GM18499 (cell line): Measurements from ENCODE around the gene C2CD4C.
"Not testable (repeated sequence)": the region's sequence is repeated elsewhere in the genome, so short reads cannot be mapped to it uniquely, and the experiment has no call there.

Experiments used
- ATAC-seq: cut with Tn5 transposase; IDR thresholded peaks from one replicate; pipeline ENCODE4 v1.9.1; 2021; ENCODE audit warnings: moderate number of reproducible peaks; ENCODE audit not compliant: insufficient read depth, unreplicated experiment

The C2CD4C gene

DNA sequence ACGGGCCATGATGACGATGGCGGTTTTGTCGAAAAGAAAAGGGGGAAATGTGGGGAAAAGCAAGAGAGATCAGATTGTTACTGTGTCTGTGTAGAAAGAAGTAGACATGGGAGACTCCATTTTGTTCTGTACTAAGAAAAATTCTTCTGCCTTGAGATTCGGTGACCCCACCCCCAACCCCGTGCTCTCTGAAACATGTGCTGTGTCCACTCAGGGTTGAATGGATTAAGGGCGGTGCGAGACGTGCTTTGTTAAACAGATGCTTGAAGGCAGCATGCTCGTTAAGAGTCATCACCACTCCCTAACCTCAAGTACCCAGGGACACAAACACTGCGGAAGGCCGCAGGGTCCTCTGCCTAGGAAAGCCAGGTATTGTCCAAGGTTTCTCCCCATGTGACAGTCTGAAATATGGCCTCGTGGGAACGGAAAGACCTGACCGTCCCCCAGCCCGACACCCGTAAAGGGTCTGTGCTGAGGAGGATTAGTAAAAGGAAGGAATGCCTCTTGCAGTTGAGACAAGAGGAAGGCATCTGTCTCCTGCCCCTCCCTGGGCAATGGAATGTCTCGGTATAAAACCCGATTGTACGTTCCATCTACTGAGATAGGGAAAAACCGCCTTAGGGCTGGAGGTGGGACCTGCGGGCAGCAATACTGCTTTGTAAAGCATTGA is 22.2 kb downstream of the C2CD4C start:
- not testable (repeated sequence) for ATAC-seq

DNA sequence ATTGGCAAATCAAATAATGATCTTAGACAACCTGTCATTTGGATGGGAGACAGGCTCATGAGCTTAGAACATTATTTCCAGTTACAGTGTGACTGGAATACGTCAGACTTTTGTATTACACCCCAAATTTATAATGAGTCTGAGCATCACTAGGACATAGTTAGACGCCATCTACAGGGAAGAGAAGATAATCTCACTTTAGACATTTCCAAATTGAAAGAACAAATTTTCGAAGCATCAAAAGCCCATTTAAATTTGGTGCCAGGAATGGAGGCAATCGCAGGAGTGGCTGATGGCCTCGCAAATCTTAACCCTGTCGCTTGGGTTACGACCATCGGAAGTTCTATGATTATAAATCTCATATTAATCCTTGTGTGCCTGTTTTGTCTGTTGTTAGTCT is 22.8 kb downstream of the C2CD4C start:
- ATAC-seq: not testable (repeated sequence)

DNA sequence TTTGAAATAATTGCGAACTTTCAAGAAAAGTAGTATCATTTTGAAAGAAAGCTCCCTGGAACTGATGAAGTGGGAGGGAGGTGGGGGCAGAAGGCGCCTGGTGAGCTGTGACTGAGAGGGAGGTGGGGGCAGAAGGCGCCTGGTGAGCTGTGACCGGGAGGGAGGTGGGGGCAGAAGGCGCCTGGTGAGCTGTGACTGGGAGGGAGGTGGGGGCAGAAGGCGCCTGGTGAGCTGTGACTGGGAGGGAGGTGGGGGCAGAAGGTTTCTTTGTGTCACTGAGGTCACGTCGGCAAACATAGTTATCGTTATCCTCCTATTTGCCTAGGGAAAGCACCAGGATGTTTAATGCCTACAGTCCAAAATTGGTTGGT is 24.2 kb downstream of the C2CD4C start:
- ATAC-seq: no peak

DNA sequence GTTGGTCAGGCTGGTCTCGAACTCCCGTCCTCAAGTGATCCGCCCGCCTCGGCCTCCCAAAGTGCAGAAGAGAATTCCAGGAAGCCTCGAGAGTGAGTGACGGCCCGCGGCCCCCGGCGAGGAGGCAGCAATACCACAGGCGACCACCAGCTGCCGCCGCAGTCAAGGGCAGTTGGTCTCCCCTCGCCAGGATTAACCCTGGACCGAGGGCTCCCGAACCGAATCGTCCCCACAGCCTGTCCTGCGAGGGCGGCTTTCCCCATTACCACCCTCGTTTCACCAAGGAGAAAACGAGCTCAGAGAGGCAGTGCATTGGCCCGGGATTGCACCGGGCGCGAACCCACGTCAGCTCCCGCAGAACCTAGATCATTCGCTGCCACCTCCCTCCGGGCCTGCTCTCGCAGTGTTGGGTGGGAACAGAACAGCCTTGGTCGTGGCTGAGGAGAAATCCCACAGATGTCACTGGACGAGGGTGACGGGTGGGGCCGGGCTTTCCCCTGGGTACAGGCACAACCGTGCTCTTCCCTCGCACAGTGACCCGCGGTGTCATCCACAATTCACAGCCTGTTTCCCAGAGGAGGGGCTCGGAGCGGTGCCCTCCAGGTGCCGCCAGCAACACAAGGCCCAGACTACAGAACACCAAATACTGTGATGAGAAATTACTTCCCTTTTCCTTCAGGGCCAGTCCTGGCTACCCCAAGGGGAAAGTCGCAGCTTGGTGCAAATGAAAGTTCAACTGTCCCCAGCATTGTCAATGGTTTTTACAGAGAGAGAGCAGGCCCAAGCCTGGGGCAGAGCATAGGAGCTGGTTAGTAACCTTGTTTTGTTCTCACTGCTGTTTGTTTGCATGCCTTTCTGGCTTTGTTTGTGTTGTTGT is 24.8 kb downstream of the C2CD4C start:
- ATAC-seq: no peak

DNA sequence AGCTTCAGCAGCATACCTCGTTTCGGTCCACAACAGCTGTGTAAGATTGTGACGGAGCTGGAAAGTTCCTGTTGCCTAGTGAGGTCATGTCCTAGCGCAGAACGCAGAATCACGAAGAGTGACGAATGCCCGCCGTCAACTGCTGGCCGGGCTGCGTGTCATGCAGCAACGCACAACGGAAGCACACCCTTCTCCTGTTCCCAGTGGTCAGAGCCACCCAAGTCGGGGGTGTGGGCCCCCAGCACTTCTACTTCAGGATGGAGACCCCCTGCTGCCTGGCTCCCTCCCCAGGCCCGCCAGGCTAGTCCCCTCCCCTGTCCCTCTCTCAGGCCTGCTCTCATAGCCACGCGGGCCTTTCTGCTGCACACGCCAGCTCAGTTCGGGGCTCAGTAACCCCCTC is 25.9 kb downstream of the C2CD4C start:
- ATAC-seq: no peak

DNA sequence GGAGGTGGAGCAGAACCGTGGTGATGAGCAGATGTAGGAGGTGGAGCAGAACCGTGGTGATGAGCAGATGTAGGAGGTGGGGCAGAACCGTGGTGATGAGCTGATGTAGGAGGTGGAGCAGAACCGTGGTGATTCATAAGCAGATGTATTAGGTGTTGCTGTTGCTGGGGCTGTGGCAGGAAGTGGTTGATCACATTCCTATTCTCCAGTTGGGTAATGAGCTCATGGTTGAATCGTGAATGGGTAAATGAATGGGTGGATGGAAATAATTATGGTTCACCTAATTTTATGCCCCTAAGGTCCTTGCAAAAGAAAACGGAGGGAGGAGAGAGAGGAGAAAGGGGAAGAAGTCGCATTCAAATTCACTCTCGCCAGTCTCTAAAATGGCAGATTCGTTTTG is 26.4 kb downstream of the C2CD4C start:
- ATAC-seq: not testable (repeated sequence)

DNA sequence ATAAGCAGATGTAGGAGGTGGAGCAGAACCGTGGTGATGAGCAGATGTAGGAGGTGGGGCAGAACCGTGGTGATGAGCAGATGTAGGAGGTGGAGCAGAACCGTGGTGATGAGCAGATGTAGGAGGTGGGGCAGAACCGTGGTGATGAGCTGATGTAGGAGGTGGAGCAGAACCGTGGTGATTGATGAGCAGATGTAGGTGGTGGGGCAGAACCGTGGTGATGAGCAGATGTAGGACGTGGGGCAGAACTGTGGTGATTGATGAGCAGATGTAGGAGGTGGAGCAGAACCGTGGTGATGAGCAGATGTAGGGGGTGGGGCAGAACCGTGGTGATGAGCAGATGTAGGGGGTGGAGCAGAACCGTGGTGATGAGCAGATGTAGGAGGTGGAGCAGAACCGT is 27.0 kb downstream of the C2CD4C start:
- not testable (repeated sequence) for ATAC-seq

DNA sequence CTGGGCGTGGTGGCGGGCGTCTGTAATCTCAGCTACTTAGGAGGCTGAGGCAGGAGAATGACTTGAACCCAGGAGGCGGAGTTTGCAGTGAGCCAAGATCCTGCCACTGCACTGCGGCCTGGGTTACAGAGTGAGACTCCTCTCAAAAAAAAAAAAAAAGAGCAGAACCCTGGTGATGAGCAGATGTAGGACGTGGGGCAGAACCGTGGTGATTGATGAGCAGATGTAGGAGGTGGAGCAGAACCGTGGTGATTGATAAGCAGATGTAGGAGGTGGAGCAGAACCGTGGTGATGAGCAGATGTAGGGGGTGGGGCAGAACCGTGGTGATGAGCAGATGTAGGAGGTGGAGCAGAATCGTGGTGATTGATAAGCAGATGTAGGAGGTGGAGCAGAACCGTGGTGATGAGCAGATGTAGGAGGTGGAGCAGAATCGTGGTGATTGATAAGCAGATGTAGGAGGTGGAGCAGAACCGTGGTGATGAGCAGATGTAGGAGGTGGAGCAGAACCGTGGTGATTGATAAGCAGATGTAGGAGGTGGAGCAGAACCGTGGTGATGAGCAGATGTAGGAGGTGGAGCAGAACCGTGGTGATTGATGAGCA is 28.2 kb downstream of the C2CD4C start:
- not testable (repeated sequence) for ATAC-seq

DNA sequence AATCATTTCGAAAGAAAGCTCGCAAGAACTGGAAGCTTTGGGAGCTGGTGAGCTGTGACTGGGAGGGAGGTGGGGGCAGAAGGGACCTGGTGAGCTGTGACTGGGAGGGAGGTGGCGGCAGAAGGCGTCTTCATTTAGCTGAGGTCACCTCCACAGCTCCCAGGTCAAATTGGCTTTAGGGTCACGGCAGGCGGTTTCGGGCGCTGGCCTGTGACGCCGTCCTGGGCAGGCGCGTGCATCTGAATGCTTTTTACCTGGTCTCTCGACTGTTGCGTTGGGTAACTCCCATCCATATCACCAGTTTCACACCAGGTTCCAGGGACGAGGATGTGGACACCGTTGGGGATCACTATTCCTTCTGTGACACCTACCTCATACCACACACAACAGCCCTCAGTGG is 29.2 kb downstream of the C2CD4C start:
- ATAC-seq: no peak

DNA sequence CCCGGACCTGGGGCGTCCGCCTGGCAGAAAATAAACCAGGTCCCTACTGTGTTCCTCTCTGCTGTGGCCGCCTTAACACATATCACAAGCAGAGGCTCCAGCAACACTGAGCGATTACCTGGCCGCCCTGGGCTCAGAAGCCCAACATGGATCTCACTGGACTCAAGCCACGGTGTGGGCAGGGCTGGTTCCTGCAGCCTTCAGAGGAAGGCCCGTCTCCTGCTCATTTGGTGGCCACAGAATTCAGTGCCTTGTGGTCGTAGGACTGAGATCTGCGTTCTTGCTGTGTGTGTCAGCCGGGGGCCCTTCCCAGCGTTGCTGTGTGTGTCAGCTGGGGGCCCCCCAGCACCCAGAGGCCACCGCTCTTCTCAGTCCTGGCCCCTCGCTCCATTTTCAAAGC is 30.2 kb downstream of the C2CD4C start:
- ATAC-seq: no peak

DNA sequence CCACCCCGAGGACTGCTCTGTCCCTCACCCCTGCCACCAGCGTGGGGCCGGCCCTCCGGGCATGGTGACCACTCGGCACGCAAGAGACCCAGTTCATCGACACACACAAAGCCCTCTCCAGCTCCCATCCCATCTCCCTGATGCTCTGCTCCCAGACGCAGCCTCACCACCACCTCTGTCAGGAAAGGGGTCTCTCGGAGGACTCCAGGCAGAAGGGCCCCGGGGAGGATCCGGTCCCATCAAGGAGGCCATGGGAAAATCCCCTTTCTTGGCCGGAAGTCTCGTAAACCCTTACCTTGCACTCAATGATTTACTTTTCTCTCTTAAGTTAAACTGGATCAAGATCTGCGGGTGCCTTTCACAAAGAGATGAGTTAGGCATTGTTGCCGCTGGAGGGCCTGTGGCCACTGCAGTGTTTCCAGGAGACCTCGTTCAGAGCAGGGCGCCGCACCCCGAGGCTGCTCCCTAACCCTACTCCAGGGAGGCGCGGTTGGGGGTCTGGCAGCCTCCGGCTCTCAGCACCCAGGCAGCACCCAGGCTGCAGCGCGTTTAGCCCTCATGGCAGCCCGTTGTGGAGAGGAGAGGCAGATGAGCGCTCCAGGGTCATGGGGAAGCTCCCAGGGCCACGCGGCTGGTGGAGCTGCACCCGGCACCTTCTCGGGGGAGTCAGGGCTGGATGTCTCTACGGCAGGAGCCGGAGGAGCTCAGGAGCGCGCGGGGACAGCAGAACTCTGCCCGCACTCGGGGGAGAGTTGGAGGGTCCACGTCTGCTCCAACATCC is 31.0 kb downstream of the C2CD4C start:
- no peak for ATAC-seq

DNA sequence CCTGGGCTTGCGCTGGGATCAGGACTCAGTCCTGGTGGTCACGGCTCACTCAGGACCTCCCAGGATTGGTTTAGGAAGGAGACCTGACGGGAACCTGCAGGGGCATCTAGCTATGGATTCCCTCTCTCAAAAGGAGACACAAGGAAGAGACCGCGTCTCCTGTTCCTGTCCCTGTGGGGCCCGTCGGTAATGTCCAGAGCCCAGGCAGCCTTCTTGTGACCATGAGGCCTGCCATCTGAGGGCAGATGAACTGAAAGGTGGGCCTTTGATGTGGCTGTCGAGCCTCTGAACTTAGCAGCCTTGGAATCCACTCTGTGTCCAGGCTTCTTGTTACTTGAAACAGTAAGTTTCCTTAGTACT is 32.9 kb downstream of the C2CD4C start:
- ATAC-seq: no peak

DNA sequence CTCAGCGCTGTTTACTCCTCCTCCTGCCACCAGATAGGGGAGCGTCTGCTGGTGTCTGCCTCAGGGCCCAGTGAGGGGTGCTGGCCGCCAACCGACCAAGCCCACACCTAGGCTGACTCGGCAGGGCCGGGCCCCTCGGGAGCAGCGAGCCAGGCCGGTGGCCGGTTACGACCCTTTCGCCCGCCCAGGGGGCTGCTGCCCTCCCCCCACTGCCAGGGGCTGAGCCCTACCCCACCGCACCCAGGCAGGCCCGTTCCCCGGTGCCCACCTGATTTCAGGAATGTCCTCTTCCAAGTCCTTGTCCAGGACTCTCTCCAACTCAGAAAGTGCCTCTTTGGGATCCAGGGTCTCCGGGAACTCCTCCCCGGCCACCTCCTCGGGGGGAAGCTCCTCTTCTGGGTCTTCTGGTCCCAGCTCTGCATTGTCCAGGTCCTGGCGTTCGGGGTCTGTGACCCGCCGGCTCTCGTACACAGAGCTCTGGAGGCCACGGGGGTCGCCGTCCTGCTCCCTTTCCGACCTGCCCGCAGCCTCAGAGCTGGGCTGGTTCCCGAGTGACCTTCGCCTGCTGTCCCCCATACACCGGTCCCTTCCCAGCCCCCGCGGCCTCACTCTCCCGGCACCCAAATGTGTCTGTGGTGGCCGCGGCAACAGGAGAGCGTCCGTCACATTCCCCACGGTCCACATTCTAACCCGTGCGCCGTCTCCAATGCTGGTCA is 33.4 kb downstream of the C2CD4C start:
- ATAC-seq: no peak

DNA sequence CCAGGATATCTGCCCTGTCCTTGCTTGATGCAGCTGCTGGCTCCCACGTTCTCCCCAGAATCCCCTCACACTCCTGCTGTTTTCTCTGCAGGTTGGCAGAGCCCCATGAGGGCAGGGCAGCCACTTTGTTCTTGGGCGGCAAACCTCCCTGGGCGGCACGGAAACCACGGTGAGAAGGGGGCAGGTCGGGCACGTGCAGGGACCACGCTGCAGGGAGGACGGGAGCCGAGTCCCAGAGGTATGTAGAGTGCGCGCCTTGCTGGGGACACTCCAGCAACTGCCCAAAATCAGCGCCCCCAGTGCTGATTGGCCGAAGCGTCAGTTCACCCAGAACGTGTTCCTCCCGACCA is 34.1 kb downstream of the C2CD4C start:
- no peak for ATAC-seq

DNA sequence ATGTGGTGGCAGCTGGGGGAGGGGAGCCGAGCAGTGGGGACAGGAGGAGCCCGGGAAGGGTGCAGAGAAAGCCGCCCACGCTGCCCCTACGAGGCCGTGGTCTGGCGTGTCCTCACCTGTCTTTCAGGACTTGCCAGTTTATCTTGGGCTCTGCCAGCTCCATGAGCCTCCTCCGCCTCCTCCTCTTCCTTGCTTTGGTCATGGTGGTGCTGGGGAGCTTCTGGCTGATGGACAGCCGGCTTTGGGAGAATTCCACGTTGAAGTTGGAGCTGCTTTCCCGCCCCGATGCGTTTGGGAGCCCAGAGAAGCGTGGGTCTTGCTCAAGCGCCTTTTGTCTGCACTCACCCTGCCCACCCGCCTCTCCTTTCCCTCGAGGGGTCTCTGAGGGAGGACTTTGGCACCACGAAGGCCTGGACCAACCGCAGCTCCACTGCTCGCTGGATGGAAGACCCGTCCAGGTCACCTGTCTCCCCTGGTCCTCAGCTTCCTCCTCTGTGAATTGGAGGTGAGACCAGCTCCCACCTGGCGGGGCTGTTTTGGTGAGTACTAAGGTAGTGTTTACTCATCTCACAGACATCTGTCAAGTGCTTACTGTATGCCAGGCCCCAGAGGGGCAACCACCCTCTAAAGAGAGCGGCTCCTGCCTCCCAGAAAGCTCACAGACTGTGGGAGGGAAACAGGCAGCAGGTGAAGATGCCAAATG is 34.6 kb downstream of the C2CD4C start:
- ATAC-seq: no peak

DNA sequence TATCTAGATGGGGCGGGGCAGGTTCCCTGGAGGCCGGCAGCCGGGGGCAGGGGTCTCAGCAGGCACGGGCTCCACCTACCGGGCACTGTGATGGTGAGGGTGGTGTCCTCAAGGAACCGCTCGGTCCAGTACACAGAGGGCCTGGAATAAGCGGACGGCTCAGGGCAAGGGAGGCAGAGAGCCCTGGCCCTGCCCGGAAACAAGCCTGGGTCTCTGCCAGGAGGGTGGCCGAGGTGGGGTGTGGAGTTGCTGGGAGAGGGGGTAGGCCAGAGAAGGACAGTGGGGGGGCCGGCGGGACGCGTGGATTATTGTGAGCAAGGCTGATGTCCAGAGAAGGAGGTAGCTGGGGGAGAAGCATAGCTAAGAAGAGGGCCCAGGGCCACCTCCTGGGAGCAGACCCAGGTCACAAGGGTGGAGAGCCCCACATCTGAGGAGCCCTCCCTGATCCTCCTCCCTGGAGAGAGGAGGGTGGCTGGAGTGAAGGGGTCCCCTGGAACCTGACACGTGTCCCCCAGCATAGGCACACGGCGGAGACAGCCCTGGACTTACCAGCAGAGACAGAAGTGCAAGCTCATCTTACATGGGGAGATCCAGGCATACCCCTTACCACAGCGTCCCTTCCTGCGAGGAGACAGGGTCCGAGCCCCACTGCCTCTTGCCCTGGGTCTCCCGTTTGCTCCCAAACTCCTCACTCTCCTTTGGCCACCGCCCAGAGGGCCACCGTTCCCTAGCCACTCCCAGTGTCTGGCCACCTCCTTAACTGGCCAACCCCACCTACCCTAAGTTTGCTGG is 35.4 kb downstream of the C2CD4C start:
- ATAC-seq: no peak

DNA sequence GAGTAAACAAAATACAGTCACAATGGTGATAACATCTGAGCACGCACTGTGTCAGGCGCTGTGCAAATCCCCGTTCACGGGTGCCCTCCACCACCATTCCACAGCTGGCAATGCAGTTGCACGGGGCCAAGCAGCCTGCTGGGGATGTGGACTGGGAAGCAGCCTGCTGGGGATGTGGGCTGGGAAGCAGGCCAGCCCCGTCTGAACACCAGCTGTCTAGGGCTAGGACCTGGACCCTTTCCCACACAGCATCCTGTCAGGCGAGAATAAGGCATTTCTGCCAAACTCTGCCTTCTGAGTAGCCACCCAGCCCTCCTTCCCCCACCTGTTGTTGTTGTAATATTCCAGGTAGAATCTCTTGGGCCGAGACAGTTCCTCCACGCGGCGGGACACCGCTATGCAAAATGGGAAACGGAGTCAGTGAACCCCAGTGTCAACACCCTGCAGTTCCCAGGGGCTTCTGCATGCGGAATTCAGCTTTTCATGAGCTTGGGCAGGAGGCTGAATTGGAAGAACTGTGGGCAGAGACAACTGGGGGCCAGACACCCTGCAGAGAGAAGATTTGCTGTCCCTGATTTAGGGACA is 36.5 kb downstream of the C2CD4C start:
- ATAC-seq: no peak

DNA sequence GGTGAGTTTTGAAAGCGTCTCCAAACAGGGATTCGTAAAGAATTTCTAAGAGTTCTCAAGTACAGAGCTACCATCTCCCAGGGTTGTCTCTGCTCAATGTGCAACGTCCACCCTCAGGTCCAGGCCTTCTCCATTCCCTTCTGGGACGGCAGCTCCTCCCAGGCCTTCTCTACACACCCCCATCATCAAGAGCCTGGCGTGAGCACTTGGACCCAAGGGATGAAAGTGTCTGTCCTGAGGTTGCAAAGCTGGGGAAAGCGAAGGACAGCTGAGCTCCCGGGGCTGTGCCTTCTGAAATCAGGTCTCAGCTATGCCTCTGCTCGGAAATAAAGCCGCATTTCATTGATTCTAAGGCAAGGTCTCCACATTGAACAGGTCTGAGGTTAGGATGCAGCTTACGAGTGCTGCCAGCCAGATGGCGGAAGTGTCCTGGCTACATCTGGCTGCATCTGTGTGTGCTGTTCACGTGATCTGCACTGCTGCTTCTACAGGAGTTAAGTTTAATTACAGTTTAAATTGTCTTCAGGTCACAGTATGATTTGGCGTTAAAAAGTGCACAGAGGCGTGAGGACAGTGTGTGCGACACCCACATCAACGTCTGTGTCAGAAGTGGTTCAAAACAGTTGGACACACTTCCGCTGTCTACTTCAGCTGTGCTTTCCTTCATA is 37.3 kb downstream of the C2CD4C start:
- ATAC-seq: no peak
